ENCODE data around the gene SNRPD3. TPM values are rescaled to one million over a fixed set of nuclear protein-coding genes. Genes with fewer than 3 reads are reported as not detected.

SNRPD3 gene
- polyA plus RNA-seq, 3 donors = 221 to 231 (median 227) TPM

DNA sequence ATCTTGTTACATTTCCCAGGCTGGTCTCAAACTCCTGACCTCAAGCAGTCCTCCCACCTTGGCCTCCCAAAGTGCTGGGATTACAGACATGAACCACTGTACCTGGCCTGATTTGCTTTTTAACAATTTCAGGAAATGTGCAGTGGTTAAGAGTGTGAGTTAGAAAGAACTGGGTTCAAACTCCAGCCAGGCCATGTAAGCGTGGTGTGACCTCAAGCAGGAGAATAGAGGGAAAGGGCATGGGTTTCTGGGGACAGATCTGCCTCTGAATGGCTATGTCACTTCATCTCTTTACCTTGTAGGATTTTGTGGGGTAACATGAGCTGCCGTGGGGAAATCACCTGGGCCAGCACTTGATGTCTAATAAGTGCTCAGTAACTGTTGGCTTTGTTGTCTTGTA, 9.3 kb downstream of the SNRPD3 start:
- no peak for DNase-seq (ENCODE audit: low read depth in 3 of 3, low spot score in 2 of 3)

DNA sequence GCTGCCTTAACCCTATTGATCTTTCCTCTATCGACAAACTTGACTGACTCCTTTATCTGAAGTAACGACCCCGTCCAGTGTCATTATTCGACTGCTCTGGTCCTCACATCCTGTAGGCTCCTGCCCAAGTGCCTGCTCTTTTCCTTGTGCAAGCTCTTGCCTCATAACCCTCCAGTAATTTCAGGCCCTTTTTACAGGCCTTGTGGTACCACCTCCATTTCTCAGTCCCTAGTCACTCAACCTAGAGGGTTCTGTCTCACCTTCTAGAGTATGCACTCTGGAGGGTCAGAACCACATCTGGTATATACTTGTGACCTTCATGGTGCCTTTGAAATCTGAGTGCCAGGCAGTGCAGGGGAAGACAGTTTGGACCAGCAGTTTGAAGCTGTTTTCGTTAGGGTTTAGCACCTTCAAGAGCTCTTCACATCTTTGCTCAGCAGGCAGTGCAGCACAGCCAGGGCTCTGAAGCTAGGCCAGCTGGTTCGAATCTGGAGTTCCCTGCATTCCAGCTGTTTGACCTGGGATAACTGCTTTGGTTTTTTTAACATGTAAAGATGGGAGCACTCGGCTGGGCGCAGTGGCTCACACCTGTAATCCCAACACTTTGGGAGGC, 11.2 kb downstream of the SNRPD3 start:
- DNase-seq (ENCODE audit: low read depth in 3 of 3, low spot score in 2 of 3) = no peak

DNA sequence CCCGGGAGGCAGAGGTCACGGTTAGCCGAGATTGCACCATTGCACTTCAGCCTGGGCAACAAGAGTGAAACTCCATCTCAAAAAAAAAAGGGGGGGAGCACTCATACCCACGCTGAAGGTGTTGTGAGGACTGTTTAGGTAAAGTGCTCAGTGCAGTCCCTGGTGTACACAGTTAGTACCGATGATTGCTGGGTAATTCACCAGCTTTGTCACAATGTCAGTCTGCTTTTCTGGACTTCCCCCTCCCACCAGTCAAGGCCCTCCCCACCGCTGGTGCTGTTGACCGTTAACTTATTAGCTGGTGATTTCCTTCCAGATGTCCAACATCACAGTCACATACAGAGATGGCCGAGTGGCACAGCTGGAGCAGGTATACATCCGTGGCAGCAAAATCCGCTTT, 11.9 kb downstream of the SNRPD3 start:
- no peak for DNase-seq (ENCODE audit: low read depth in 3 of 3, low spot score in 2 of 3)

DNA sequence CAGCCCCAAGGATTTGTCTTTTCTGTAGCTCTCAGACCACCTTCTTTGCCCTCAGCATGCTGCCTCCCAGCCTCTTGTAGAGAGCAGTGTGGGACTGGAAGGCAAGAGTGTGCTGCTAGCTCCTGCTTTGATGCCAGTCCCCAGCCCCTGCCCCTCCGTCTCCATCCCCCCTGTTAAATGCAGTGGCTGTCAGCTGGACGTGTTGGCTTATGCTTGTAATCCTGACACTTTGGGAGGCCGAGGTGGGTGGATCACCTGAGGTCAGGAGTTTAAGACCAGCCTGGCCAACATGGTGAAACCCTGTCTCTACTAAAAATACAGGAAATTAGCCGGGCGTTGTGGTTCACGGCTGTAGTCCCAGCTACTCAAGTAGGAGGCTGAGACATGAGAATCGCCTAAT, 15.5 kb downstream of the SNRPD3 start:
- no peak for DNase-seq (ENCODE audit: low read depth in 3 of 3, low spot score in 2 of 3)

DNA sequence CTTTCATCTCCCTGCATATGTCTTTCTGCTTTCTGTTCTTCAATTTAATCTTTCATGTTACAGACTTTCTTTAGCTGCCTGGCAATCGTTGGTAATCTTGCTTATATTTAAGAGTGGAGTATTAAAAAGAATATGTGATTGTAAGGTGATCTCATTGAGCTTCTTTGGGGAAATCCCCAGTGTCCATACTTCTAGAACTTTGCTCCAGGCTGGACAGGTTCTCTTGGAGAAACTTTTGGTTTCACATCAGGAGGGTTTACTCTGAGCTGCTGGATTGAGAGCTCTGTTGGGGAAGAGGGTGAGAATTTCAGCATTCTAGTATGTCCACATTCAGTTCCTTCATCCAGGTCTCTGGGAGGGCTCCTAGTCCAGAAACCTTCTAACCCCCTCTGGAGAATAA, 21.0 kb downstream of the SNRPD3 start:
- no peak for DNase-seq (ENCODE audit: low read depth in 3 of 3, low spot score in 2 of 3)

DNA sequence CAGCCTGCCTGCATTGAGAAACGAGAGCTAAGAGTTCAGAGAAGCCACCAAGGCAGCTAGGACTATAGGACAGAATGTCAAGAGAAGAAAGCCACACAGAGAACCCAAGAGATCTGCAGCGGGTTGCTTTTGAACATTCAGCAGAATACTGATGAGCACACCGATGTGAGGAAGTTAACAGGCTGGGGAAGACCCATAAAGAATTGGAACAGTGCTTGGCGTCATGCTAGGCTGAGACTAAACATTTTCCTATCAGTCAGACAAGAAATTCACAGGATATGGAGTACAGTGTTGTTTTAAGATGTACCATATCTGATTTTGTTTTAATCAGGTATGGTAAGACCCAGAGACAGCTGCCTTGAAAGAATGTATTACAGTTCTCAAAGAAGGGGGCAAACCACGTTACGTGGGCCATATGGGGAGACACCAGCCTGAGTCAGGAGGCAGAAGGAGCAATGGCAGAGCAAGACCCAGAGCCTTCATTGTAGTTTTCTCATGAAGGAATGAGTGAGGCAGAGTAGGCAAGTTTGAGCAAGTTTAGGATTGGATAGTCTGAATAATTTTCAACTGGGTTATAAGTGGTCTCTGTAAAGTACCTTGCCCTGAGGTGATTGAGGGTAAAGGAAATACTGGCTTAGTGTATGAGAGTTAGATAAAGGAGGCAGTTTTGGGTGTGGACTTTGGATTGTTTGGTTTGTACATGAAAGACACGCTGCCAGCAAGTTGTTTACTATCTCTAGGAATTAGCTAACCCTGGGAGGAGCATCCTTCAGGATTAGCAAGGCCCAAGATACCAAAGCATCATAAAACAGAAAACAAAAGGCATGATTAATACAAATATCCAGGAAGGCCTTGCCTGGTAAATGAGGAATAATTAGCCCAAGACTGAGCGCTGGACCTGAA, 22.8 kb downstream of the SNRPD3 start:
- DNase-seq (ENCODE audit: low read depth in 3 of 3, low spot score in 2 of 3) = no peak

DNA sequence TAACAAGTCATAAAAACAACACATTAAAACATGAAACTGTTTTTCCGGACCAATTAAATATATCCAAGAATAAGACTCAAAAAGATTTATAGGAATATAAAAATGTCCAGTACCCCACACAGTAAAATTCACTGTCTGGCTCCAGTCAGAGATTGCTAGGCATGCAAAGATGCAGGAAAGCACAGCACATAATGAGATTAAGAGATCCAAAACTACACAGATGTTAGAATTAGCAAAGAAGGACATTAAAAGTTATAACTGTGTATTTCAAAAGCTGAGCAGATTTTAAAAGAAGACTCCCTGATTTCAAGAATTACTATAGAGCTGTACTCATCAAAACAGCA, 23.4 kb downstream of the SNRPD3 start:
- no peak for DNase-seq (ENCODE audit: low read depth in 3 of 3, low spot score in 2 of 3)

DNA sequence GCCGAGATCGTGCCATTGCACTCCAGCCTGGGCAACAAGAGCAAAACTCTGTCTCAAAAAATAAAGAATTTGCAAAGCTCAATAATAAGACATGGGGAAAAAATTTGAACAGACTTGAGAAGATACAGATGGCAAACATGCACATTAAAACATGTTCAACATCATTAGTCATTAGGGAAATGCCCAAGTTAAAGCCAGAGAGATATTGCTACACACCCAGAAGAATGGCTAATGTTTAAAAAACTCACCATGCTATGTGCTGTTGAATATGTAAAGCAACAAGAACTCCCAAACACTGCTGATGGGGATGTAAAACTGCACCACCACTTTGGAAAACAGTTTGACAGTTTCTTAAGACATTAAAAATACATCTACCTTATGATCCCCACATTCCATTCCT, 24.5 kb downstream of the SNRPD3 start:
- no peak for DNase-seq (ENCODE audit: low read depth in 3 of 3, low spot score in 2 of 3)

DNA sequence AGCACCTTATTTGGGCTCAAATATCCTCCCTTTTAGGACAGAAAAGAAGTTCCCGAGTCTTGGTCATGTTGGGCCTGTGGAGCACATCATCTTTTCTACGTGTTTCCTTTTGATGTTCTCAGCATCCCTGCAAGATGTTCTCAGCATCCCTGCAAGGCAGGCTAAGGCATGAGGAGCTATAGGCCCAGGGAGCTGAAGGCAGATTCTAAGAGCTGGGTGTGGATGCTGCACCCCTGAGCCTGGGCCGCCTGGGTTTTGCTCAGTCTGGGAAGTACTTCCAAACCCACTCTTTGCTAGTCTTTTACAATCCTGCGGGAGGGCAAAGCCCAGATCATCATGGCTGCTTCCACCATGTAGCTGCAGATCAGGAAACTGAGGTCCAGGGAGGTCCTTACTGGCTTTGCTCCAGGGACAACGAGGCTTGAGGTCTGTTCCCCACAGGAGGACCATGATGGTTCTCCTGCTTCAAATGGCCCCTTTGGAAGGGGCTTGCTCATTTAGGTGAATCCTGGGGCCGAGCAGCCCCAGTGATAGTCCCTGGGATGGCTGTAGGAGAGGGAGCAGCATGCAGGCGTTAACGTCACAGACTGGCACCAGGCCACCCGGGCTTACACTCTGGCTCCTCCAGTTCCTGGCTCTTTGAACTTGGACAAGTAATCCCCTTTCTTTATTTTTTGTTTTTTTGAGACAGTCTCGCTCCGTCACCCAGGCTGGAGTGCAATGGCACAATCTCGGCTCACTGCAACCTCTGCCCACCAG, 26.4 kb downstream of the SNRPD3 start:
- DNase-seq (ENCODE audit: low read depth in 3 of 3, low spot score in 2 of 3) = no peak

DNA sequence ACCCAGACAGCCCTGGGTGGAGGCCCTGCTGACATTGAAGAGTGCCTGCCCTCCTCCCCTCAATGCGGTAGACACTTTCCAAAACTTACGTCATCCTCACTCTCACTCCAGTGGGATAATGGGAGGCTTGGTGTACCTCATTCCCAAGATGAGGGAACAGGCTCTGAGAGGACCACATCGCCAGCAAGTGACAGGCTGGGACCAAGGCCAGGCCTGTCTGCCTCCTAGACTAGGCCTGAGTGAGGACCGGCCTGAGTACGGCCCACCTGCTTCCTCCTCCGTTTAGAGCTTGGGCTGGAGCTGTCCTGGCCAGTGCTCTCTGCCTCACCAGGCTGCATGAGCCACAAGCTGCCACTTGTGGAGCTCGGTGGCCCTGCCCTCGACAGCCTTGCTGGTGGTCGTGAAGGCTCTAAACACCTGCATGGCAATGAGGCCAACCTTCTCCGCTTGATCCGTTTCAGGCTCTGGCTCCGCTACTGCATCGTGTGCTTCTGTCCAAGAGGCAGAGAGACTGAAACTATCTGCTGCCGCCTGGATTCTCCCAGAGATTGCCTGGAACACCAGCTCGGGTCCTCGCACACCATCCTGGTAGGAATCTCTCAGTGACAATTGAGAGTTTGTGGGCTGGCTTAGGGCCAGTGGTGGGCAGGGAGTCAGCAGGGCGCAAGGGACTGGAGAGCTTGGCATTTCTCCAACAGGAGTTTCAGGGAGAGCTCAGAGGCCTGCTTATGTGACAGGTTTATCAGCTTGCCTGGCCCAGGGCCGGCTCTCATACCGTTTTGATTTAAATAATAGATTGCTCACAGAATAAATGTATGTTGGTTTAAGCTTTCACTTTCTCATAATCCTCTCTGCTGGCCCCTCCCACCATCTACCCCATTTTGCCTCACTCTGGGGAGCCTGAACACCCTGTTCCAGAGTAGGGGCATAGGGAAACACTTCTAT, 27.7 kb downstream of the SNRPD3 start:
- DNase-seq (ENCODE audit: low read depth in 3 of 3, low spot score in 2 of 3) = no peak

DNA sequence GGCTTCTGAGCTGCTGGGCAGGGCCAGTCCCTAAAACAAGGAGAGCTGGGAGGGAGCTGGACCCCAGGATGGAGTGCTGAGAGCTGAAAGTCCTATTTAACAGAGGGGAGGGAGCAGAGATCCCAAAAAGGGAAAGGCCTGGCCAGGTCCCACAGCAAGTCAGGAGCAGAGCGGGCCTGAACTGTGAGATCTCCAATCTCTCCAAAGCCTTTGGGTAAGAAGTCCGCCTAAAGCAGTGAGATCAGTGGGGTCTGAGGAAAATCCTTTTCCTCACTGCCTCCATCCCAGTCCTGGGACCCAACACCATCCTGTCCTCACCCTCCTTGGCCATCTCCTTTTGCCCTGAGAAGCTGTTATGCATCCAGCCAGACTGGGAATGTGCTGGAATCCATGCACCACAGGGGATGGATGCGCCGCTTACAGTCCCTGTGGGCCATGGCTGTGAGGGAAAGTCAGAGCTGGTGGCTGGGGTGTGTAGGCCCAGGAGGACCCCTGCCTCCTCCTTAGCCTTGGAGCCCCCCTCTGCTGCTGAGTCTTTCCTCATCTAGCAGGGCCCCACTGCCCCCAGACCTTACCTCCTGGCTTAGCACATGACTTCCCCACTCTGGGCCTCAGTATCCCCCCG, 28.5 kb downstream of the SNRPD3 start:
- DNase-seq (ENCODE audit: low read depth in 3 of 3, low spot score in 2 of 3) = no peak

DNA sequence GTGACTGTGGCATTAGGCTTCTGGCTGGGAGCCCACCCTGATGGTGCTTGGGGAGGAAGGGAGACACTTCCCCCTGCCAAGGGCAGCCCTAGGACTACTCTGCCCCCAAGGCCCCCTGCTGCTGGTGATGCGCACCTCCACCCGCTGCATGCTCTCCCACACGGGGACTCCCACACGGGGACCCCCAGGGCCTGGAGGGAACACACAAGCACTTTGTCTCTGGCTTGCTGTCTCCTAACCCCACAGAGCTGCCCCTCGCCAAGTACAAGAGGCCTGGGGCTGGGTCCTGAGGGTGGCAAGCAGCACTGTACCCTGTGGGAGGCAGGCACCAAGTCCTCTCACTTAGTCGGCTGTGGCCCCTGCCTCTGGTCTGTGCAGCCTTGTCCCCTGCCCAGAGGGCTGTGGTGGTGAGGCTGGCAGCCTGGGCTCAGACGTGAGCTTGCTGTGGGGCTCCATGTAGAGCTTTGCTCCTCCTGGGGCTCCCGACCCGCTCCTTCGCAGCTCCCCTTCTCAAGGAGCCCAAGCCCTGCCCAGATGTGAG, 29.1 kb downstream of the SNRPD3 start:
- no peak for DNase-seq (ENCODE audit: low read depth in 3 of 3, low spot score in 2 of 3)

DNA sequence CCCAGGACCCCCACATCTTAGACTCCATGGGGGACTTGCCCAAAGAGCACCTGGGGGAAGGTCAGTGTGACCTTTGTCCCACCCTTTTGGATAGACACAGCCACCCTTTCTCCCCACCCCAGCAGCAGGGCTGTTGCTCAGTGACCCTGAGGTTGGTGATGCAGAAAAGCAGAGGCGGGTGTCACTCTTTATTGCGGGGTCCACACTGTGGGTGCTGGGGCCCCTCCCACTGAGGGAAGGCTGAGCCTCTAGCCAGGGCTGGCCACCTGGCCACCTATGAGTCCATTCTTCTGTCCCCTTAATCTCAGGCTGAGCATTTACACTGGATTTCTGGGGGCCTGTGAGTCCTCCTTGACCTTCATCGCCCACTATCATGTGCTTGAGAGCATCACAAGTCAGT, 29.7 kb downstream of the SNRPD3 start:
- DNase-seq (ENCODE audit: low read depth in 3 of 3, low spot score in 2 of 3) = no peak

DNA sequence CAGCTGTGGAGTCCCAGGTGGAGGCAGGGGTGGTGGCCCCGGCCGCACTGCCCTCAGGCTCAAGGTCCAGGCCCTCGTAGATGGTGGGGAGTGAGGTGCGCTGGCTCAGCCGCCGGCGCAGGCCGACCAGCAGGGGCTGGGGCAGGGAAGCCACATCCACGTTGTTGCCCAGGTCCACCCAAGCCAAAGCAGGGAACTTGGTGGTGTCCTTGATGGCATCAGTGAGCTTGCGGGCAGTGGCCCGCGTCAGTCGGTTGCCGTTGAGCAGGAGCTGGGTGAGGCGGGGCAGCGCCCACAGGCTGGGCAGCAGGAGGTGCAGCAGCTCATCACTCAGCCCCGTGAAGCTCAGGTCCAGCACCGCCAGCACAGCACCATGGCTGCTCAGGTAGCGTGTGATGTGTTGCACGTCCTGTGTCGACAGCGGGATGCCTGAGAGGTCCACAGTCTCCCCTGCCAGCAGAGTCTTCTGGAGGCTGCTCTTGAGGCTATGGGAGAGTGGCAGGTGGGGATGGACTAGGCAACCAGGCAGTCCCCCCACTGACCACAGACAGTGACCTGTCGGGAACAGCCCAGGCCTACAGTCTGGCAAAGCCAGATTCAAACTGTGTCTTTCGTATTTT, 30.2 kb downstream of the SNRPD3 start:
- no peak for DNase-seq (ENCODE audit: low read depth in 3 of 3, low spot score in 2 of 3)

DNA sequence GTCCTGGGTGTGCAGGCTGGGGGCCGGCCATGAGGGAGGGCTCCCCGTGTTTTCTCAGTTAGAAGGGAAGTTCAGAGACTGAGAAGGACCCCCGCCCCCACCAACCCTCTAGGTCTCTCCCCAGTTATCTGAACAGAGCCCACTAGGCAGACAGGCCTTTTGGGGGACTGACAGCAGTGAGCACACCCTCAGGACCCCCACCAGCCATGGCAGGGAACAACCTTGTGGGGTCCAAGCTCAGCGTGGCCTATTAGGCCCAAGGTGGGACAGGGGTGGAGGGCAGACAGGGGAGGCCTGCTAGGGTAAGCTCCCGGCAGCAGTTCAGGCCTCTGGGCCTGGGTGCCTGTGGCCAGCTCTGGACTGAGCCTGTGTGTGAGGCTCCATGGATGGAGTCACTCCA, 31.5 kb downstream of the SNRPD3 start:
- DNase-seq (ENCODE audit: low read depth in 3 of 3, low spot score in 2 of 3) = no peak

DNA sequence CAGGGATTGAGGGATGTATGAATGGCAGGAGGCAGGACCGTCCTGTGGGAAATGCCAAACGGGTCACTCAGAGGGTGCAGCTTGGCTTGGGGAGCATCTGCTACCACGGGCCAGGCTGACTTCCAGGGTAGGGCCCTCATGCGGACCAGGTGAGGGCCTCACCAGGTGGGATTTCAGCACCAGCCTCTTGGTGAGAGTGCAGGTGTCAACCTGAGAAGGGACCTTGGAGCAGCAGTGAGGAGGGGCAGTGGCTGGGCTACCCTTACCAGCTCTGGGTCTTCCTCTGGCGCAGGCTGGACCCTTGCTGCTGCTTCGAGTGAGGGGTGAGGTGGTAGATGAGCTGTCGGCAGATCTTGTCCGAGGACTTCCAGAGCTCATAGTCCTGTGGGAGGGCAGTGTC, 32.1 kb downstream of the SNRPD3 start:
- DNase-seq (ENCODE audit: low read depth in 3 of 3, low spot score in 2 of 3) = no peak

DNA sequence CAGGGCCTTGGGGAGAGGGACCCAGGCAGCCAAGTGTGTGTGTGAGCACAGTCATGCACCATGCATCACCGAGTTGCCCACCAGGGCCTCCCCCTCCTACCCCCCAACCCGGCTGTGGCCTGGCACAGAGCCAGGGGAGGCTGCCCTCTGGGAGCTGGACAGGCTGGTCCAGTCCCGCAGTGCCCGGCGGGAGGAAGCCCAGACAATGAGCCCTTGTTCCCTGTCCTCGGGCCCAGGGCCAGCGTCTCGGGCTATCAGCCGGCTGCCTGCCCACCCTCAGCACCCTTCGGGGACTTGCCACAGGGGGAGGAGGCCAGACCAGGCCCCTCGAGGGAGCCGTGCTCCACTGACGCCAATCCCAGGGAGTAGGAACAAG, 32.6 kb downstream of the SNRPD3 start:
- DNase-seq (ENCODE audit: low read depth in 3 of 3, low spot score in 2 of 3) = no peak

DNA sequence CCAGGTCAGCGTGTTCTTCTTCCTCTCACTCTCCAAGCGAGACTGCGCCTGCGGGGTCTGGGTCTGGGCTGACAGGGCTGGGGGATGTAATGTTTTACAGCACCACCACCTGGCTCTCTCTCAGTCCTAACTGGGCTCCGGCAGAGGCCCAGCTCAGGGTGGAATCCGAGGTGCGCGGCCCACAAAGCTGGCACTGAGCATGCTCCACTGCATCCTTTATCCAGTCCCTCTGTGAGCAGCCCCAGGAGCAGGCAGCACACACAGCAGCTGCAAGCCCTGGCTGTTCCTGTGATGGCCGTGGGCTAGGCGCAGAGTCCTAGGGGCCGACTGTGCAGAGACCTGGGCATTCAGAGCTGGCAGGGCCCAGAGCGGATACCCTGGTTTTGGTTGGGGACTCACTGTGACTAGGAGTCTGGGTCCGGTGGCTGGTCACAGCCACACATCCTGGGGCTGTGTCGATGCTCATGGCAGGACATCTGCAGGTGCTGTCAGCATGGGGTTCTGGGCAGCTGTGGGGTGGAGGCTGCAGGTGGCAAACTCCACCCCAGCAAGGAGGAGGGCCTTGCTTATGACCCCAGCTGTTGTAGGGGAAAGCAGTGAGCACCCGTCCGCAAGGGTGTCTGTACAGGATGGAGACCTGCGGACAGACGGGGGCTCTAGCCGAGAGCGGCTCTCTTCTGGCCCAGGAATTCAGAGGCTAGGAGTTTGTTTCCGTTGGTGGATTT, 33.1 kb downstream of the SNRPD3 start:
- DNase-seq (ENCODE audit: low read depth in 3 of 3, low spot score in 2 of 3) = no peak

DNA sequence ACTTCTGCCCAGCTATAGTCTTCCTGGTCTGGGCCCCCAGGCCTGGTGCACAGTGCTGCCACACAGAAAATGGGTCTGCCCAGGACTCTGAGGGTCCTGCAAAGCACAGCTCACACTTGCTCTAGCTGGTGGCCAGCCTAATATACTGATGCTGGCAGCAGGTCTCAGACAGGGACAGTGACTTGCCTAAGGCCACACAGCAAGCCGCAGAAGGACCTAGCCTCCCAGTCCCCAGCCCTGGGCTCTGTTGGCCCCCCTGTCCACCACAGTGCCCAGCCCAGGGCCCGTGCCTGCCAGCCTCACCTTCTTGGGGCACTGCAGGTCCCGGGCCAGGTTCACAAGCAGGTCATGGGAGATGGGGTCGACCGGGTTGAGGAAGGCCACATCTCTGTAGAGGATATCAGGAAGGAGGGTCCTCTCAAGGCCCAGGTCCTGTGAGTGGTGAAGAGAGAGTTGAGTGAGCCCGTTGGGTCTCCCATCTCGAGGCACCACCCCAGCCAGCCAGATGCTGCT, 33.8 kb downstream of the SNRPD3 start:
- no peak for DNase-seq (ENCODE audit: low read depth in 3 of 3, low spot score in 2 of 3)
